SK-N-SH (cell line): ENCODE measurements around the gene ARHGEF12. TPM values are rescaled to one million over a fixed set of nuclear protein-coding genes. Genes with fewer than 3 reads are reported as not detected.

Experiments used
- CTCF ChIA-PET: fragments of 300-600, 350-600 bp; formaldehyde crosslinking; extraction: SDS; loops from one replicate; lab custom pipeline; 2021; lab: Yijun Ruan, JAX
- POLR2A ChIA-PET: fragments of 350-600 bp; sonication (Branson Sonifier 250); formaldehyde crosslinking; extraction: SDS; loops from one replicate; lab custom pipeline; 2020; ENCODE audit warnings: antibody characterized with exemption, inconsistent platforms; lab: Yijun Ruan, JAX
- DNase-seq: peaks from one replicate; pipeline ENCODE4 v3.0.0; 2012
- H2AFZ ChIP-seq: fragments of 200-600 bp; sonication (generic); 2 replicates; pipeline ENCODE4 v1.8.1; 2016; ENCODE audit warnings: antibody characterized with exemption, mild to moderate bottlenecking, low read depth
- H3F3A ChIP-seq: fragments of 200-600 bp; sonication (generic); replicated peaks from 2 replicates; pipeline ENCODE3; 2016; ENCODE audit warnings: antibody characterized with exemption, mild to moderate bottlenecking; ENCODE audit not compliant: insufficient read depth
- H3K27ac ChIP-seq, 2 experiments: fragments of 200-500 bp in 1 of 2; fragments of 200-600 bp in 1 of 2; sonication (Bioruptor generic) in 1 of 2; sonication (generic), shearing (Covaris generic) in 1 of 2; 2 replicates each; pipeline versions ENCODE4 v1.5.1 to v1.6.1; 2014 to 2016; ENCODE audit warnings: low read depth in 2 of 2, inconsistent platforms in 1 of 2, low read length in 1 of 2, mild to moderate bottlenecking in 1 of 2, mixed read lengths in 1 of 2
- H3K27me3 ChIP-seq: fragments of 200-600 bp; sonication (generic), shearing (Covaris generic); 2 replicates; pipeline ENCODE4 v1.6.1; 2016; ENCODE audit warnings: mixed run types; ENCODE audit not compliant: insufficient read depth
- H3K36me3 ChIP-seq, 2 experiments: fragments of 200-500 bp in 1 of 2; fragments of 200-600 bp in 1 of 2; sonication (Bioruptor generic) in 1 of 2; sonication (generic) in 1 of 2; replicated peaks in 1 of 2; 2 replicates each; pipeline versions ENCODE3 to v1.5.1; 2014 to 2016; ENCODE audit warnings: low read length in 1 of 2, mild to moderate bottlenecking in 1 of 2; ENCODE audit not compliant: insufficient read depth in 2 of 2, control insufficient read depth in 1 of 2
- H3K4me1 ChIP-seq, 2 experiments: fragments of 200-500 bp in 1 of 2; fragments of 200-600 bp in 1 of 2; sonication (Bioruptor generic) in 1 of 2; sonication (generic), shearing (Covaris generic) in 1 of 2; 2 replicates each; pipeline versions ENCODE4 v1.5.1 to v1.6.1; 2014 to 2016; ENCODE audit warnings: low read depth in 1 of 2, low read length in 1 of 2, mixed run types in 1 of 2; ENCODE audit not compliant: insufficient read depth in 2 of 2, control insufficient read depth in 1 of 2
- H3K4me2 ChIP-seq: fragments of 200-600 bp; sonication (generic), shearing (Covaris generic); 2 replicates; pipeline ENCODE4 v1.6.1; 2017; ENCODE audit warnings: mixed run types
- H3K4me3 ChIP-seq, 2 experiments: fragments of 200-500 bp in 1 of 2; fragments of 200-600 bp in 1 of 2; sonication (Bioruptor generic) in 1 of 2; sonication (generic), shearing (Covaris generic) in 1 of 2; 2 replicates each; pipeline versions ENCODE4 v1.5.1 to v1.8.1; 2014 to 2016; ENCODE audit warnings: low read depth in 2 of 2, inconsistent platforms in 1 of 2, low read length in 1 of 2, mild to moderate bottlenecking in 1 of 2, mixed read lengths in 1 of 2, moderate library complexity in 1 of 2
- H3K79me2 ChIP-seq: fragments of 200-600 bp; sonication (generic); 2 replicates; pipeline ENCODE4 v1.8.1; 2017; ENCODE audit warnings: mild to moderate bottlenecking; ENCODE audit not compliant: insufficient read depth
- H3K9ac ChIP-seq: fragments of 200-600 bp; sonication (generic); 2 replicates; pipeline ENCODE4 v1.6.1; 2017; ENCODE audit warnings: mixed run types
- H3K9me2 ChIP-seq: fragments of 200-600 bp; sonication (generic); 2 replicates; pipeline ENCODE4 v1.6.1; 2017; ENCODE audit warnings: mixed run types
- H3K9me3 ChIP-seq: fragments of 200-600 bp; sonication (generic); 2 replicates; pipeline ENCODE4 v1.6.1; 2017; ENCODE audit warnings: mixed run types, mild to moderate bottlenecking, moderate library complexity
- H4K20me1 ChIP-seq: fragments of 200-600 bp; sonication (generic); 2 replicates; pipeline ENCODE4 v1.6.1; 2017; ENCODE audit warnings: mild to moderate bottlenecking, mixed run types; ENCODE audit not compliant: insufficient read depth
- CHD2 ChIP-seq: fragments of 150-350 bp; IDR thresholded peaks from 2 replicates; pipeline ENCODE4 v1.6.1; 2018; ENCODE audit warnings: low read length; ENCODE audit not compliant: partially characterized antibody
- ELF1 ChIP-seq: IDR thresholded peaks from 2 replicates; pipeline ENCODE4 v1.4.0; 2012
- EZH2phosphoT487 ChIP-seq: fragments of 200-600 bp; sonication (generic); IDR thresholded peaks from 2 replicates; pipeline ENCODE4 v1.6.1; 2017; ENCODE audit warnings: low read depth, mixed run types, mild to moderate bottlenecking, antibody characterized with exemption, moderate library complexity, borderline replicate concordance
- FOSL2 ChIP-seq: IDR thresholded peaks from 2 replicates; pipeline ENCODE4 v1.4.0; 2012; ENCODE audit warnings: low read depth, mild to moderate bottlenecking, moderate library complexity, borderline replicate concordance
- FOXJ3 ChIP-seq: sonication (generic); formaldehyde crosslinking; IDR thresholded peaks from 2 replicates; pipeline ENCODE4 v1.5.1; 2020; ENCODE audit warnings: mild to moderate bottlenecking, missing genetic modification reagents
- FOXM1 ChIP-seq: IDR thresholded peaks from 2 replicates; pipeline ENCODE4 v1.4.0; 2012; ENCODE audit warnings: low read depth, mild to moderate bottlenecking
- GATA2 ChIP-seq: sonication (generic); formaldehyde crosslinking; IDR thresholded peaks from 2 replicates; pipeline ENCODE4 v1.5.0; 2020; ENCODE audit warnings: mild to moderate bottlenecking, missing genetic modification reagents
- MEF2A ChIP-seq: IDR thresholded peaks from 2 replicates; pipeline ENCODE4 v1.4.0; 2012; ENCODE audit warnings: low read depth, borderline replicate concordance
- NFIC ChIP-seq: IDR thresholded peaks from 2 replicates; pipeline ENCODE4 v1.4.0; 2012; ENCODE audit warnings: borderline replicate concordance
- NRF1 ChIP-seq: IDR thresholded peaks from 2 replicates; pipeline ENCODE4 v1.6.1; 2012; ENCODE audit warnings: low read depth, mild to moderate bottlenecking, low read length
- POLR2AphosphoS5 ChIP-seq: IDR thresholded peaks from 2 replicates; pipeline ENCODE4 v1.6.1; 2012; ENCODE audit warnings: low read depth, low read length
- RXRA ChIP-seq: IDR thresholded peaks from 2 replicates; pipeline ENCODE4 v1.4.0; 2012; ENCODE audit warnings: low read depth, mild to moderate bottlenecking, borderline replicate concordance
- SIN3A ChIP-seq: IDR thresholded peaks from 2 replicates; pipeline ENCODE4 v1.6.1; 2012; ENCODE audit warnings: low read depth, mild to moderate bottlenecking, low read length, moderate library complexity, borderline replicate concordance
- SMC3 ChIP-seq: IDR thresholded peaks from 2 replicates; pipeline ENCODE4 v1.6.1; 2012; ENCODE audit warnings: low read depth, low read length, improper control_type of control experiment
- TAF1 ChIP-seq: IDR thresholded peaks from 2 replicates; pipeline ENCODE4 v1.6.1; 2012; ENCODE audit warnings: low read depth, mild to moderate bottlenecking, low read length, moderate library complexity, borderline replicate concordance
- YY1 ChIP-seq: IDR thresholded peaks from 2 replicates; pipeline ENCODE4 v1.4.0; 2012; ENCODE audit warnings: low read depth, mild to moderate bottlenecking
- polyA plus RNA-seq, 3 experiments: library from polyadenylated mRNA; depleted of rRNA; stranded (reverse); fragments of >200 nt; gene quantifications; 2 replicates each; pipeline ENCODE4 v1.2.3, GENCODE V29; 2012
- TF ChIP-seq, protein P1 (sequence below): IDR thresholded peaks from 2 replicates; pipeline ENCODE4; 2012
- TF ChIP-seq, protein P2 (sequence below): IDR thresholded peaks from 2 replicates; pipeline ENCODE4 v1.6.1; 2012; ENCODE audit warnings: mild to moderate bottlenecking, low read depth, low read length, moderate library complexity
- TF ChIP-seq, protein P3 (sequence below): IDR thresholded peaks from 2 replicates; pipeline ENCODE4 v1.4.0; 2012; ENCODE audit warnings: low read depth
- TF ChIP-seq, protein P4 (sequence below): fragments of 150-350 bp; IDR thresholded peaks from 2 replicates; pipeline ENCODE4 v1.6.1; 2017; ENCODE audit warnings: antibody characterized with exemption, low read length, low read depth, borderline replicate concordance

ARHGEF12 gene
- polyA plus RNA-seq, 1 of the 3 experiments (the other 2 are of a cell fraction): 12.3 TPM

DNA sequence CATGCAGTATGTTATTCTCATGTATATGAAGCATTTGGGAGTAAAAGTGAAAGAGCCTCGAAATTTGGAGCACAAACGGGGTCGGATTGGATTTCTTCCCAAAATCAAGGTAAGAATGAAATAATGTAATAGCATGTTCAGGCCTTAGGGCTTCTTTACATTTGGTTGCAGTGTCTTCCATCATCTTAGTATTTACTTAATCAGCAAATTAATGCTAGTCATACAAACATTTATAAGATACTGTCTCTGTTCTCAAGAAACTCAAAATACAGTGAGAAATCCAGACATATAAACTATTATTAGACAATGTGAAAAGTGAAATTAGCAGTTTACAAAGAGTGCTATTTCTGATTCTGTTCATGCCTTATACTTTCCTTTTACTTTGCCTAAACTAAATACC lies 112.0 kb downstream of the ARHGEF12 start (continued):
- TF ChIP-seq, protein P1, sequence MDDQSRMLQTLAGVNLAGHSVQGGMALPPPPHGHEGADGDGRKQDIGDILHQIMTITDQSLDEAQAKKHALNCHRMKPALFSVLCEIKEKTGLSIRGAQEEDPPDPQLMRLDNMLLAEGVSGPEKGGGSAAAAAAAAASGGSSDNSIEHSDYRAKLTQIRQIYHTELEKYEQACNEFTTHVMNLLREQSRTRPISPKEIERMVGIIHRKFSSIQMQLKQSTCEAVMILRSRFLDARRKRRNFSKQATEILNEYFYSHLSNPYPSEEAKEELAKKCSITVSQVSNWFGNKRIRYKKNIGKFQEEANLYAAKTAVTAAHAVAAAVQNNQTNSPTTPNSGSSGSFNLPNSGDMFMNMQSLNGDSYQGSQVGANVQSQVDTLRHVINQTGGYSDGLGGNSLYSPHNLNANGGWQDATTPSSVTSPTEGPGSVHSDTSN: no peak
- TF ChIP-seq YY1 (no peak), CHD2 (no peak)
- TF ChIP-seq, all 33 proteins: peak for 0

DNA sequence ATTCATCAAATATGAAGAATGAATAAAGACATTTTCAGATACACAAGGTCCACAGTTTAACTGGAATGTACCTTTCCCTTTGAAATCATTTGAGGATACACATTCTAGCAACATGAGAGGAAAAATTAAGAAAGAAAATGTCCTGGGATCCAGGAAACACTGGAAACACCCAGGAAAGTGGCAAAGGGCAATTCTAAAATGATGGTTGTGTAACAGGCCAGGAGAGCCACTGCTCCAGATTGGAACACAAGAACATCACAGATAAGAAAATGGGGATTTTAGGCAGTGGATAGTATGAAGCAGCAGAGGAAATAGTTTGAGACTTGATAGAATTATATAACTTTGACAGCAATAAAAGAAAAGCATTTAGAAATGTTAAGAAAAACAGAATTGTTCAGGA lies 119.3 kb downstream of the ARHGEF12 start:
- no peak for TF ChIP-seq TAF1
- TF ChIP-seq YY1: no peak
- no peak for TF ChIP-seq MEF2A
- no peak for TF ChIP-seq GATA2 (CRISPR knock-in tag)
- no peak for TF ChIP-seq ELF1
- TF ChIP-seq, protein P2, sequence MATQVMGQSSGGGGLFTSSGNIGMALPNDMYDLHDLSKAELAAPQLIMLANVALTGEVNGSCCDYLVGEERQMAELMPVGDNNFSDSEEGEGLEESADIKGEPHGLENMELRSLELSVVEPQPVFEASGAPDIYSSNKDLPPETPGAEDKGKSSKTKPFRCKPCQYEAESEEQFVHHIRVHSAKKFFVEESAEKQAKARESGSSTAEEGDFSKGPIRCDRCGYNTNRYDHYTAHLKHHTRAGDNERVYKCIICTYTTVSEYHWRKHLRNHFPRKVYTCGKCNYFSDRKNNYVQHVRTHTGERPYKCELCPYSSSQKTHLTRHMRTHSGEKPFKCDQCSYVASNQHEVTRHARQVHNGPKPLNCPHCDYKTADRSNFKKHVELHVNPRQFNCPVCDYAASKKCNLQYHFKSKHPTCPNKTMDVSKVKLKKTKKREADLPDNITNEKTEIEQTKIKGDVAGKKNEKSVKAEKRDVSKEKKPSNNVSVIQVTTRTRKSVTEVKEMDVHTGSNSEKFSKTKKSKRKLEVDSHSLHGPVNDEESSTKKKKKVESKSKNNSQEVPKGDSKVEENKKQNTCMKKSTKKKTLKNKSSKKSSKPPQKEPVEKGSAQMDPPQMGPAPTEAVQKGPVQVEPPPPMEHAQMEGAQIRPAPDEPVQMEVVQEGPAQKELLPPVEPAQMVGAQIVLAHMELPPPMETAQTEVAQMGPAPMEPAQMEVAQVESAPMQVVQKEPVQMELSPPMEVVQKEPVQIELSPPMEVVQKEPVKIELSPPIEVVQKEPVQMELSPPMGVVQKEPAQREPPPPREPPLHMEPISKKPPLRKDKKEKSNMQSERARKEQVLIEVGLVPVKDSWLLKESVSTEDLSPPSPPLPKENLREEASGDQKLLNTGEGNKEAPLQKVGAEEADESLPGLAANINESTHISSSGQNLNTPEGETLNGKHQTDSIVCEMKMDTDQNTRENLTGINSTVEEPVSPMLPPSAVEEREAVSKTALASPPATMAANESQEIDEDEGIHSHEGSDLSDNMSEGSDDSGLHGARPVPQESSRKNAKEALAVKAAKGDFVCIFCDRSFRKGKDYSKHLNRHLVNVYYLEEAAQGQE: no peak
- no peak for TF ChIP-seq SMC3
- no peak for TF ChIP-seq SIN3A
- TF ChIP-seq, protein P3, sequence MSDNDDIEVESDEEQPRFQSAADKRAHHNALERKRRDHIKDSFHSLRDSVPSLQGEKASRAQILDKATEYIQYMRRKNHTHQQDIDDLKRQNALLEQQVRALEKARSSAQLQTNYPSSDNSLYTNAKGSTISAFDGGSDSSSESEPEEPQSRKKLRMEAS: no peak
- no peak for TF ChIP-seq NRF1
- no peak for TF ChIP-seq POLR2AphosphoS5
- no peak for TF ChIP-seq FOSL2
- TF ChIP-seq, protein P4, sequence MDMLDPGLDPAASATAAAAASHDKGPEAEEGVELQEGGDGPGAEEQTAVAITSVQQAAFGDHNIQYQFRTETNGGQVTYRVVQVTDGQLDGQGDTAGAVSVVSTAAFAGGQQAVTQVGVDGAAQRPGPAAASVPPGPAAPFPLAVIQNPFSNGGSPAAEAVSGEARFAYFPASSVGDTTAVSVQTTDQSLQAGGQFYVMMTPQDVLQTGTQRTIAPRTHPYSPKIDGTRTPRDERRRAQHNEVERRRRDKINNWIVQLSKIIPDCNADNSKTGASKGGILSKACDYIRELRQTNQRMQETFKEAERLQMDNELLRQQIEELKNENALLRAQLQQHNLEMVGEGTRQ: no peak
- no peak for TF ChIP-seq NFIC
- no peak for TF ChIP-seq FOXM1
- no peak for TF ChIP-seq FOXJ3 (CRISPR knock-in tag)
- no peak for TF ChIP-seq EZH2phosphoT487
- no peak for TF ChIP-seq RXRA
- no peak overlapping the region for H2AFZ ChIP-seq
- no peaks in the 10 kb centered on the region for H4K20me1 ChIP-seq
- H3K9me3 ChIP-seq: no peaks in the 10 kb centered on the region
- no peaks in the 10 kb centered on the region for H3K9me2 ChIP-seq
- H3K36me3 ChIP-seq: peaks cover 85 to 93% of the 10 kb centered on the region in 2 experiments
- CTCF ChIA-PET: interaction anchor here (0.9 kb wide), 1 partner anchor 120 kb away, joined by 3 read pairs; no protein-coding TSS in a partner anchor
- H3F3A ChIP-seq: peaks cover 5% of the 10 kb centered on the region
- H3K4me1 ChIP-seq: no peaks in the 10 kb centered on the region
- no peak overlapping the region for H3K4me3 ChIP-seq
- no peaks in the 10 kb centered on the region for H3K27me3 ChIP-seq
- no peak overlapping the region for H3K9ac ChIP-seq
- H3K79me2 ChIP-seq: no peaks in the 10 kb centered on the region
- no peak overlapping the region for H3K27ac ChIP-seq
- POLR2A ChIA-PET: no interaction called here
- no peak overlapping the region for H3K4me2 ChIP-seq
- DNase-seq: no peak
